ENCODE results near the gene SLC35F2. TPM values are rescaled to one million over a fixed set of nuclear protein-coding genes. Genes with fewer than 3 reads are reported as not detected.
"Not testable (repeated sequence)": the region's sequence is repeated elsewhere in the genome, so short reads cannot be mapped to it uniquely, and the experiment has no call there.

Gene SLC35F2
- total RNA-seq, 1 donor from 2014 or later, result 22.6 TPM

DNA sequence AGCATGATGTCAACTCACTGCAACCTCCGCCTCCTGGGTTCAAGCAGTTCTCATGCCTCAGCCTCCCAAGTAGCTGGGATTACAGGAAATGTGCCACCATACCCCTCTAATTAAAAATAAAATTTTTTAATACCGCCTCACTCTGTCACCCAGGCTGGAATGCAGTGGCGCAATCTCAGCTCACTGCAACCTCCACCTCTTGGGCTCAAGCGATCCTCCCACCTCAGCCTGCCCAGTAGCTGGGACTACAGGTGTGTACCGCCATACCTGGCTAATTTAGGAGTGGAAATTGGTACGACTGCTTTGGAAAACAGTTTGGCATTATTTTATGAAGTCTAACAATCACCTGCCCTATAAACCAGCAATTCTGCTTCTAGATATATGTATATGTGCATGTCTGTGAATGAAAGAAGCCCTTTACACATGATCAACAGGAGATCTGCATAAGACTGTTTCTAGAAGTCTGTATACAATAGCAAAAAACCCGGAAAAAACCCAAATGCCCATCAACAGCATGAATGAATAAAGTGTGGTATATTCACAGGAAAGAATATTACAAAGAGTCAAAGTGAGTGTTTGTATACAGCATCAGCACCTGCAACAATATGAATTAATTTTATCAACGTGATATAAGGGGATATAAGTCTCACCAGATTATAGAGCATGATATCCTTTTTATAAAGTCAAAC, 16.0 kb downstream of the SLC35F2 start:
- DNase-seq, result no peak

DNA sequence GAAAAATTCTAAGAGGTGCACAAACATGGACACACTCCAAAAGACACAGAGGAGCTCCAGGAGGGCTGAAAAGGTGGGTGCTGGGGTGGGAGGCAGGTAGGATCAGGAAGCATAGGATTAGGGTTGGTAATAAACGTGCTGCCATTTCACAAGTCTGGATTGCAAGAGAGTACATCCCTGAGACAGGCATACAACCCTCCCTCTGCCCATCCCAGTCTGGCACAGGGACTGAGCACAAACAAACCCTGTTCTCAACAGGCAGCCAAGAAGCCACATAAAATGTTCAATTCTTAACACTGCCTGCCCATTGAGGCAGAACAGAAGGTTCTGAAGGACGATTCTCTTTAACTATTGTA, 18.5 kb downstream of the SLC35F2 start:
- peak; percentile 24 for DNase-seq

- no peak for DNase-seq
These were observed 21.7 kb downstream of the SLC35F2 start for GRCh38 chr11:107836851-107837250.

GRCh38 chr11:107834995-107835394, 23.6 kb downstream of the SLC35F2 start:
- no peak for DNase-seq

GRCh38 chr11:107833926-107834325, 24.7 kb downstream of the SLC35F2 start:
- DNase-seq, result not testable (repeated sequence)

DNA sequence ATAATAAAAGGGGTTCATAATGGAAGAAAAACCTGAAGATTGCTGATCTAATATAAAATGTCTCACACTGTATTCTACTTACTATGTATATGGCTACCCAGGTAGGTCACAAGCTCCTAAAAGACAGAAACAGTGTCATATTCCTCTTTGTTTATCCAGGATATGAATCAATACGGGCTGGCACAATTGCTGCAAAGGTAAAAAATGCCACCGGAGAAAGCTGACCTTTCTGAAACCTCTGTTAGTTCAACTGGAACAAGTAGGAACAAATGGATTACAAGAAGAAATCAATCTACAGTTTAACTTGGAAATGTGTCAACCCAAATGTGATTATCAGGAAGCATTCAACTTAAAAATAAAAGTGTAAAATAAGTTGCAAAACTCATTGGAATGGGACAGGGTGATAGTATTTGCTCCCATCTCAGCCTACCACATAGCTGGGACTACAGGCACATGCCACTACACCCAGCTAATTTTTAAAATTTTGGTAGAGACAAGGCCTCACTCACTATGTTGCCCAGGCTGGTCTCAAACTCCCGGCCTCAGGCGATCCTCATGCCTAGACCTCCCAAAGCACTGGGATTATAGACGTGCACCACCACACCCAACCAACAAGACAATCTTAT, 27.6 kb downstream of the SLC35F2 start:
- DNase-seq, result no peak

DNA sequence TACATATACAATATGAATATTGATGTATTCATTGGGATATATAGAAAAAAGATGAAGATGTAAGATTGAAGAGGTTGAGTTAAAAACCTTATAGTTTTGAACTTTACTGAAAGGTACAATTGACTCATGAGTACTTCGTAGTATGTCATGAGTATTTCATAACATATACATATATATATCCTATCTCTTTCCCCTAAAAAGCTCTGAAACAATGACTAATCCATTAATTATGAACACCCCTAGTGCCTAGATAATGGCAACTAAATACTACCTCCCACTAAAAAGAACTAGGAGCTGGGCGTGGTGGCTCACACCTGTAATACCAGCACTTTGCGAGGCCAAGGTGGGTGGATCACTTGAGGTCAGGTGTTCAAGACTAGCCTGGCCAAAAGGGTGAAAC, 31.5 kb downstream of the SLC35F2 start:
- no peak for DNase-seq

GRCh38 chr11:107825875-107826274, 32.7 kb downstream of the SLC35F2 start:
- DNase-seq, result no peak

DNA sequence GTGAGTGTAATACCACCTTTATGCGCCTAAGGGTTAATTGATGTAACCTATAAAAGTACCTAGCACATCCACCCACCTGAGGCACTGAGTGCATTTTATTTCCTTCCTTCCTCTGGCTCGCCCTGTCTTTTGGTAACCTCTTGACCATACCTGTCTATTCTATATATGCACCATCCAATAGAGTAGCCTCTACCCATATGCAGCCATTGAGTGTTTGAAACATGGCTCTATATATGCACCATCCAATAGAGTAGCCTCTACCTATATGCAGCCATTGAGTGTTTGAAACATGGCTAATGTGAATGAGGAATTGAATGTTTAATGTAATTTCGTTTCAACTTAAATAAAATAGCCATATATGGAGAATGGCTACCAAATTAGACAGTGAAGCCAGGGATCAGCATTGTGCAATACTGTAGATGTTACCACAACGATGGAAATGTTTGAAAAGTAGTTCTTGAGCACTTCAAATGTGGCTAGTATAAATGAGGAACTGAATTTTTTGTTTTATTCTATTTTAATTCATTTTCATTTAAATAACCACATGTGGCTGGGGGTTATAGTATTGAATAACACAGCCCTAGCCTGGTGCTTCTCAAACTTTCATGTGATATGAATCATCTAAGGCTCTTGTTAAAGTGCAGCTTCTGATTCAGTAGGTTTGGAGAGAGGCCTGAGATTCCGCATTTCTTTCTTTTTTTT, 33.8 kb downstream of the SLC35F2 start:
- no peak for DNase-seq

GRCh38 chr11:107821199-107821927, 37.2 kb downstream of the SLC35F2 start:
- no peak for DNase-seq

GRCh38 chr11:107819361-107820014, 39.1 kb downstream of the SLC35F2 start:
- DNase-seq, result no peak

- no peak for DNase-seq
These were observed 40.1 kb downstream of the SLC35F2 start for GRCh38 chr11:107818491-107818890.

DNA sequence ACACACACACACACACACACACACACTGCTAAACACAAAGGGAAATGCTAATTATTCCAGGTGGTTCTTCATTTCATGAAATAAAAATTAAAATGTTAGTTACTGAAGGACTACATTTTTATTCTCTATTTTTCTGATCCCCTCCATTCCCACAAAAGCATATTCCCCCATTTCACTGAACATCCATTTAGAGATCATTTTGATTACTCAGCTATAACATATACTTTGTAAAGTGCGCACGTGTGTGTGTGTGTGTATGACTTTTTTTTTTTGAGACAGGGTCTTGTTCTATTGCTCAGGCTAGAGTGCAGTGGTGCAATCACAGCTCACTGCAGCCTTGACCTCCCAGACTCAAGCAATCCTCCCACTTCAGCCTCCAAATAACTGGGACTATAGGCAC, 42.6 kb downstream of the SLC35F2 start:
- no peak for DNase-seq

- no peak for DNase-seq
These were observed 47.7 kb downstream of the SLC35F2 start for GRCh38 chr11:107810875-107811274.

GRCh38 chr11:107808521-107808920, 50.1 kb downstream of the SLC35F2 start:
- no peak for DNase-seq

DNA sequence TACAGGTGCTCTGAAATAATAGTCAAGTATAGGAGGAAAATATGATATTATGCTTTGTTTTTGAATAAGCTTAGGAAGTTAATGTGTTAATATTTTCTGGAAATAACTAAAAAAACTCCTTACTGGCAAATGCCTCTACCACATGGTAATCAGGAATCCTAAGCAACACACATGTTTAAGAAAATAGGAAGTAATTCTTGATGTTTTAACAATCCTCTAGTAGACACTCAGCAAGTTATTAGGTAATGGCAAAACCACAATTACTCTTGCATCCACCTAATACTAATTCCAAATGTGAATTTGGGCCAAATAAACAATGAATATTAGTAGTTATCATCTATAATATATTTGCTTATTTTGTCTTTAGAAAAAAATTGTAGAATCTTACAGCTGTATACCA, 53.6 kb downstream of the SLC35F2 start:
- DNase-seq, result no peak

- no peak for DNase-seq
These were observed 54.4 kb downstream of the SLC35F2 start for GRCh38 chr11:107804211-107804610.

- DNase-seq, result no peak
These were observed 56.9 kb downstream of the SLC35F2 start for GRCh38 chr11:107801641-107802040.

GRCh38 chr11:107799218-107799859, 59.2 kb downstream of the SLC35F2 start:
- peak; percentile 12 for DNase-seq

GRCh38 chr11:107792049-107792443, 66.5 kb downstream of the SLC35F2 start:
- no peak for DNase-seq

- DNase-seq, result no peak
These were observed 67.1 kb downstream of the SLC35F2 start for GRCh38 chr11:107791343-107792048.

All from occipital lobe (tissue), 2 donors.